Karpas-422 (cell line): ENCODE data around the gene FAT1. TPM values are rescaled to one million over a fixed set of nuclear protein-coding genes. Genes with fewer than 3 reads are reported as not detected.

Experiments used
- DNase-seq: peaks from one replicate; pipeline ENCODE4 v3.0.0-alpha.2; 2015
- H2AFZ ChIP-seq: fragments of 200-600 bp; sonication (generic); 2 replicates; pipeline ENCODE4 v1.6.1; 2014; ENCODE audit warnings: antibody characterized with exemption, low read length, mixed read lengths
- H3K27ac ChIP-seq: fragments of 200-600 bp; sonication (generic); 2 replicates; pipeline ENCODE4 v1.5.1; 2014; ENCODE audit warnings: mild to moderate bottlenecking, low read length, moderate library complexity
- H3K27me3 ChIP-seq: fragments of 200-600 bp; sonication (generic); 2 replicates; pipeline ENCODE4 v1.6.1; 2014; ENCODE audit warnings: low read length, mixed read lengths
- H3K36me3 ChIP-seq: fragments of 200-600 bp; sonication (generic); 2 replicates; pipeline ENCODE4 v1.6.1; 2014; ENCODE audit warnings: low read length, mixed read lengths; ENCODE audit not compliant: insufficient read depth
- H3K4me1 ChIP-seq: fragments of 200-600 bp; sonication (generic); 2 replicates; pipeline ENCODE4 v1.6.1; 2014; ENCODE audit warnings: mild to moderate bottlenecking, low read length, mixed read lengths
- H3K4me2 ChIP-seq: fragments of 200-600 bp; sonication (generic); 2 replicates; pipeline ENCODE4 v1.6.1; 2014; ENCODE audit warnings: low read length, low read depth, mild to moderate bottlenecking; ENCODE audit not compliant: poor library complexity, severe bottlenecking
- H3K4me3 ChIP-seq: fragments of 200-600 bp; sonication (generic); 2 replicates; pipeline ENCODE4 v1.5.1; 2014; ENCODE audit warnings: mild to moderate bottlenecking, antibody characterized with exemption, low read length, mixed read lengths
- H3K79me2 ChIP-seq: fragments of 200-600 bp; sonication (generic); 2 replicates; pipeline ENCODE4 v1.6.1; 2014; ENCODE audit warnings: mild to moderate bottlenecking, low read length, mixed read lengths
- H3K9ac ChIP-seq: fragments of 200-600 bp; sonication (generic); 2 replicates; pipeline ENCODE4 v1.6.0; 2014; ENCODE audit warnings: low read length
- H3K9me2 ChIP-seq: fragments of 200-600 bp; sonication (generic), shearing (Covaris generic); replicated peaks from 2 replicates; pipeline ENCODE4 v1.6.0; 2014; ENCODE audit warnings: mild to moderate bottlenecking, low read length, moderate library complexity; ENCODE audit not compliant: insufficient read depth
- H3K9me3 ChIP-seq: fragments of 300-700, 200-600 bp; sonication (generic); 2 replicates; pipeline ENCODE4 v1.6.1; 2014; ENCODE audit warnings: low read length, mixed read lengths
- H4K20me1 ChIP-seq: fragments of 200-600 bp; sonication (generic); 2 replicates; pipeline ENCODE4 v1.6.1; 2014; ENCODE audit warnings: mild to moderate bottlenecking, antibody characterized with exemption, low read length, low read depth; ENCODE audit not compliant: insufficient read depth
- total RNA-seq: library from RNA; depleted of rRNA; stranded (reverse); fragments of >200 nt; shearing (Covaris generic); gene quantifications from 2 replicates; pipeline ENCODE4 v1.2.3, GENCODE V29; 2014; ENCODE audit warnings: low replicate concordance

FAT1 gene
- total RNA-seq, 1 experiment from 2014 or later = 0.15 TPM

GRCh38 chr4:186563761-186564160 is 159.9 kb downstream of the FAT1 start:
- no peaks in the 10 kb centered on the region for H3K9me2 ChIP-seq
- H3K4me3 ChIP-seq = no peak overlapping the region
- no peak overlapping the region for H2AFZ ChIP-seq
- no peaks in the 10 kb centered on the region for H3K36me3 ChIP-seq
- DNase-seq = no peak
- H3K4me1 ChIP-seq = no peaks in the 10 kb centered on the region
- H3K27ac ChIP-seq = no peak overlapping the region
- no peaks in the 10 kb centered on the region for H3K9me3 ChIP-seq
- H3K4me2 ChIP-seq = no peak overlapping the region
- no peaks in the 10 kb centered on the region for H3K27me3 ChIP-seq
- H4K20me1 ChIP-seq = no peaks in the 10 kb centered on the region
- H3K9ac ChIP-seq = no peak overlapping the region
- no peaks in the 10 kb centered on the region for H3K79me2 ChIP-seq

DNA sequence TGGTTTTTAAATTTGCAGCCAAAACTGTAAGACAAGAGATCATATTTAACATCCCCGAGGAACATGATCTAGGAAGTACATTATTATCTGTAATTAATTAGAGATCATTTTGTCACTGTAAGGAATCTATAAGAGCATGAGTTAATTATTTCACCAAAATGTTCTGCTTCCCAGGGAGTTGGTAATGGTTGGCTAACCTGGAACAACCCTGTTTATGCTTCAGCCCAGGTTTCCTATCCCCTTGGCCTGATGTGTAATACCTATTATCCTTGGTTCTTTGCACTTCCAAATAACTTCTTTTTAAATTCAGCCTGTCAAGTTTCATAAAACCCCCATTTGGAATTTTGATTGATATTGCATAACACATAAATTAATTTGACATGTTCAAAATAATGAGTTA is 161.9 kb downstream of the FAT1 start:
- H3K9me3 ChIP-seq = no peaks in the 10 kb centered on the region
- no peaks in the 10 kb centered on the region for H3K9me2 ChIP-seq
- no peak overlapping the region for H2AFZ ChIP-seq
- H3K4me2 ChIP-seq = no peak overlapping the region
- H3K36me3 ChIP-seq = no peaks in the 10 kb centered on the region
- no peak overlapping the region for H3K4me3 ChIP-seq
- H3K27ac ChIP-seq = no peak overlapping the region
- DNase-seq = no peak
- H4K20me1 ChIP-seq = no peaks in the 10 kb centered on the region
- no peaks in the 10 kb centered on the region for H3K79me2 ChIP-seq
- no peaks in the 10 kb centered on the region for H3K4me1 ChIP-seq
- H3K27me3 ChIP-seq = no peaks in the 10 kb centered on the region
- H3K9ac ChIP-seq = no peak overlapping the region

DNA sequence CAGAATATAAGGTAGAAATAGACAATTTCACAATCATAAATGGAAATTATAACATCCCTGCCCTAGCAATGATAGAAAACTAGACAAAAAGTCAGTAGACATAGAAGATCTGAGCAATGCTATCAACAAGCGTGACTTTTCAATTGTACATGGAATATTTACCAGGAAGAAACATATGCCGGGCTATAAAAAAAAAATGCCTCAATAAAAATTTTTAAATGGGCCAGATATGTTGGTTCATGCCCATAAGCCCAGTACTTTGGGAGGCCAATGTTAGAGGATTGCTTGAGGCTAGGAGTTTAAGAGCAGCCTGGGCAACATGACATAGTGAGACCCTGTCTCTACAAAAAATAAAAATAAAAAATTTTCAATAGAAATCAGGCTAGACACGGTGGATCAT is 163.0 kb downstream of the FAT1 start:
- Histone ChIP-seq H3K4me2 (no peak overlapping the region), H3K36me3 (no peaks in the 10 kb centered on the region)
- DNase-seq = no peak

DNA sequence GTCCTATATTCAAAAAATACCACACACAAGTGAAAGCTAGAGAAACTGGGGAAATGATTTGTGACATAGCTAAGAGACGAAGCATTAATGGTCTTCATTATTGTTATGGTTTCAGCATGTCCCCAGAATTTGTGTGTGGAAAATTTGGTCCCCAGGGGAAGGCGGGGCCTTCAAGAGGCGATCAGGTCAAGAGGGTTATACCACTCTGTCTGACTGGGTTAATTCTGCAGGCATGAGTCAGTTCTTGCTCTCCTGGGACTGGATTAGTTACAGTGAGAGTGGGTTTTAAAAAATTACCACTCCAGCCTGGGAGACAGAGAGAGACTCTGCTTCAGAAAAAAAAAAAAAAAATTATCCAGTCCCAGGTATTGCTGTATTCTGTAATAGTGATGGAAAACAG is 166.2 kb downstream of the FAT1 start:
- H2AFZ ChIP-seq = no peak overlapping the region

More for the DNA sequence above, 163.0 kb downstream of the FAT1 start:
- Histone ChIP-seq H3K4me1 (no peaks in the 10 kb centered on the region), H3K9me2 (no peaks in the 10 kb centered on the region), H3K4me3 (no peak overlapping the region), H4K20me1 (no peaks in the 10 kb centered on the region), H3K79me2 (no peaks in the 10 kb centered on the region), H3K27me3 (no peaks in the 10 kb centered on the region), H3K27ac (no peak overlapping the region), H3K9me3 (no peaks in the 10 kb centered on the region), H3K9ac (no peak overlapping the region), H2AFZ (no peak overlapping the region)

DNA sequence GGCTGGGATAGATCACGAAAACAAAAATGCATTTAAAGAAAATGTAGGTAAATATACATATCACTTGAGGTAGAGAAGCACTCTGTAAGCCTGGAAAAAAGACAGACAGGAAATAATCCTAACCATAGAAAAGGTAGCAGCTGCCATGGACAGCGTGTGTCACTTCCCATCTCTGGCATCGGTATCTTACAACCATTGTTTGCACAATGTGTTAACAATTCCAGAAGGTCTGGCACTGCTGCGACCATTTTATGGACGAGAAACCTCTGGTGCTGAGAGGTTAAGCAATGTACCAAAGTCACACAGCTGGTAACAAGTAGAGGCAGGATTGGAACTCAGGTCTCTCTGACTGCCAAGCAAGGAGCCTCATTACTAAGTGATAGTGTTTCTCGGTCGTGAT is 166.6 kb downstream of the FAT1 start:
- Histone ChIP-seq H3K79me2 (no peaks in the 10 kb centered on the region), H3K27ac (no peak overlapping the region), H3K9ac (no peak overlapping the region), H4K20me1 (no peaks in the 10 kb centered on the region), H3K4me3 (no peak overlapping the region), H3K4me1 (no peaks in the 10 kb centered on the region), H3K9me2 (no peaks in the 10 kb centered on the region), H3K36me3 (no peaks in the 10 kb centered on the region), H2AFZ (no peak overlapping the region), H3K9me3 (no peaks in the 10 kb centered on the region), H3K4me2 (no peak overlapping the region), H3K27me3 (no peaks in the 10 kb centered on the region)
- no peak for DNase-seq

More for the DNA sequence above, 166.2 kb downstream of the FAT1 start:
- DNase-seq = no peak
- no peak overlapping the region for H3K4me3 ChIP-seq
- H3K9me2 ChIP-seq = no peaks in the 10 kb centered on the region
- no peaks in the 10 kb centered on the region for H3K4me1 ChIP-seq
- H3K79me2 ChIP-seq = no peaks in the 10 kb centered on the region
- H3K4me2 ChIP-seq = no peak overlapping the region
- H3K36me3 ChIP-seq = no peaks in the 10 kb centered on the region
- H3K27ac ChIP-seq = no peak overlapping the region
- H3K9me3 ChIP-seq = no peaks in the 10 kb centered on the region
- no peaks in the 10 kb centered on the region for H3K27me3 ChIP-seq
- H3K9ac ChIP-seq = no peak overlapping the region
- no peaks in the 10 kb centered on the region for H4K20me1 ChIP-seq

GRCh38 chr4:186554914-186555827 is 168.5 kb downstream of the FAT1 start, which contains the start of gene MTNR1A:
Gene MTNR1A (minus strand): TSS chr4:186555567. CDS start chr4:186555365, 202 bp downstream.
- Histone ChIP-seq H3K27me3 (no peaks in the 10 kb centered on the region), H3K4me2 (no peak within 1 kb of the TSS), H3K27ac (no peak within 1 kb of the TSS), H3K9me2 (no peaks in the 10 kb centered on the region), H3K9ac (no peak within 1 kb of the TSS), H4K20me1 (no peaks in the 10 kb centered on the region), H3K79me2 (no peaks in the 10 kb centered on the region), H3K4me1 (no peaks in the 10 kb centered on the region), H2AFZ (no peak within 1 kb of the TSS), H3K36me3 (no peaks in the 10 kb centered on the region), H3K4me3 (no peak within 1 kb of the TSS), H3K9me3 (no peaks in the 10 kb centered on the region)
- no peak for DNase-seq

GRCh38 chr4:186554539-186554913 is 169.1 kb downstream of the FAT1 start:
- H3K9me2 ChIP-seq = no peaks in the 10 kb centered on the region
- H4K20me1 ChIP-seq = no peaks in the 10 kb centered on the region
- no peak overlapping the region for H3K27ac ChIP-seq
- H3K9ac ChIP-seq = no peak overlapping the region
- no peaks in the 10 kb centered on the region for H3K4me1 ChIP-seq
- no peak overlapping the region for H3K4me3 ChIP-seq
- H3K4me2 ChIP-seq = no peak overlapping the region
- H2AFZ ChIP-seq = no peak overlapping the region
- no peaks in the 10 kb centered on the region for H3K27me3 ChIP-seq
- DNase-seq = no peak
- no peaks in the 10 kb centered on the region for H3K79me2 ChIP-seq
- no peaks in the 10 kb centered on the region for H3K36me3 ChIP-seq
- H3K9me3 ChIP-seq = no peaks in the 10 kb centered on the region

DNA sequence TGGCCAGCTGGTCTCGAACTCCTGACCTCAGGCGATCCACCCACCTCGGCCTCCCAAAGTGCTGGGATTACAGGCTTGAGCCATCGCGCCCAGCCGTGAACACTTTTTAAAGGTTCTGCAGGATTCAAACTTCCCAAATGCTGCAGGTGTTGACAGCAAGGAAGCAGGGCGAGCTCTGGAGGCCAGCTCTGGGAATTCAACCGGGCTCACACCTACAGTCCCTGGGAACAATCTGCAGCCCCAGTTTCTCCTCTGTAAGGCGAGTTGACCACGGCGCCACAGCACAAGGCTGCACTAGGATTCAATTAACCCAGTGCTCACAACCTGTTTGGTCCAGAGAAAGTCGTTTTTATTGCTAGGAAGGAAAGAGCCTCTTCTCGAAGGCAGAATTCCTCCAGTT is 169.9 kb downstream of the FAT1 start:
- Histone ChIP-seq H3K9ac (no peak overlapping the region), H3K4me3 (no peak overlapping the region), H2AFZ (no peak overlapping the region), H3K4me2 (no peak overlapping the region), H3K27ac (no peak overlapping the region), H3K9me3 (no peaks in the 10 kb centered on the region), H4K20me1 (no peaks in the 10 kb centered on the region), H3K9me2 (no peaks in the 10 kb centered on the region), H3K79me2 (no peaks in the 10 kb centered on the region), H3K36me3 (no peaks in the 10 kb centered on the region), H3K27me3 (no peaks in the 10 kb centered on the region), H3K4me1 (no peaks in the 10 kb centered on the region)
- no peak for DNase-seq
